Loucy (cell line): ENCODE results near the gene PARD3B.

ENCODE experiments used
- CTCF ChIP-seq: fragments of 200-600 bp; sonication (generic); conservative IDR thresholded peaks from 2 replicates; pipeline ENCODE4 v1.5.1; 2014; ENCODE audit warnings: mild to moderate bottlenecking, antibody characterized with exemption, low read length
- EZH2phosphoT487 ChIP-seq: fragments of 200-600 bp; IDR thresholded peaks from 2 replicates; pipeline ENCODE4 v1.6.1; 2018; ENCODE audit warnings: antibody characterized with exemption, mild to moderate bottlenecking, moderate library complexity, borderline replicate concordance

DNA sequence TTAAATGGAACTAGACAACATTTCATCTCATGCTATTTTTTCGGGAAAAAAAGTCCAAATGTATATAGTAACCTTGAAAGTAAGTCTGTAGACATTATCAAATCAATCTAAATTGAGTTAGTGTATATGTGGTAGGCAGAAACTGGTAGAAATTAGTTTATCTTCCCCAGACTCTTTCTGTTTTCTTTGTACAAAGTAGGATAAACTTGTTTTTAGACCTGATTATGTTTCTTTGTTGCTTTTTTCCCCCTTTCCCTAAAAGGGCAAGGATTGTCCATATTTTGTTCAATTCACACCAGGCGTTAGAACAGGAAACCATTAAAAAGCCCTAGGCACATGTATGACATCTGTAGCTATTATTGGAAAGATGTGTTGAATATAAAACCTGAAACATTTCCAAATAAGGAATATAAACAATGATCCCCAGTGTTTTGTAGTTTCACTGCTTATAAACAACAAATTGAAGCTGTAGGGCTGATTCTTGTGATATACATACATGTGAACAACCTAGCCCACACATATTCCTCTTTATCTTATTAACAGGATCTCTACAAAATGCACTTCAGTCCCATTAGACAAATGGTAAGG is 528.3 kb downstream of the PARD3B start:
- TF ChIP-seq EZH2phosphoT487 (no peak), CTCF (no peak)
